Measurements from ENCODE around the gene LAPTM5.
A peak's percentile ranks its signal among the peaks of the same experiment; 100 is the strongest.

Gene LAPTM5

GRCh38 chr1:30799233-30799511 lies 41.6 kb upstream of the LAPTM5 start:
- Histone ChIP-seq H3K4me1 (ENCODE audit: control insufficient read depth in 2 of 2, insufficient read depth in 1 of 2, low read depth in 1 of 2, low read length in 2 of 2) (peaks cover 5 to 22% of the 10 kb centered on the region in 2 donors), H2BK5ac (ENCODE audit: low read length) (no peak overlapping the region)

GRCh38 chr1:30798389-30799232 lies 41.0 kb upstream of the LAPTM5 start:
- no peak overlapping the region for H3K27ac ChIP-seq (replicated peaks; ENCODE audit: low read length)
- H2AFZ ChIP-seq (ENCODE audit: low read length), result no peak overlapping the region
- peak overlapping the region; percentile 22 for H2BK15ac ChIP-seq (ENCODE audit: low read length)
- H3K27me3 ChIP-seq (ENCODE audit: control insufficient read depth in 3 of 3, insufficient read depth in 3 of 3, low read depth in 1 of 3, low read length in 3 of 3), result no peaks in the 10 kb centered on the region
- H3K14ac ChIP-seq (ENCODE audit: low read length), result no peak overlapping the region
- no peak overlapping the region for H3K9ac ChIP-seq (ENCODE audit: low read depth, low read length, poor library complexity)
- H3K4ac ChIP-seq (ENCODE audit: low read length), result no peak overlapping the region
- no peaks in the 10 kb centered on the region for H3K9me3 ChIP-seq (replicated peaks in 1 of 2; ENCODE audit: control insufficient read depth in 2 of 2, insufficient read depth in 1 of 2, low read depth in 1 of 2, low read length in 2 of 2)
- no peak overlapping the region for H2BK120ac ChIP-seq (ENCODE audit: low read depth, low read length)
- H2AK5ac ChIP-seq (ENCODE audit: low read depth, low read length), result no peak overlapping the region
- H3K36me3 ChIP-seq (replicated peaks in 1 of 2; ENCODE audit: control insufficient read depth in 2 of 2, insufficient read depth in 2 of 2, low read length in 2 of 2), result no peaks in the 10 kb centered on the region
- H2BK12ac ChIP-seq (ENCODE audit: low read length), result no peak overlapping the region
- no peak overlapping the region for H3K4me3 ChIP-seq (ENCODE audit: low read length in 2 of 2)
- no peak overlapping the region for H3K23ac ChIP-seq (ENCODE audit: low read depth, low read length, poor library complexity)
- H3K4me1 ChIP-seq (ENCODE audit: control insufficient read depth in 2 of 2, insufficient read depth in 1 of 2, low read depth in 1 of 2, low read length in 2 of 2), result peaks cover 5 to 16% of the 10 kb centered on the region in 2 donors
- no peak for DNase-seq (ENCODE audit: low spot score)
- no peak overlapping the region for H2BK5ac ChIP-seq (ENCODE audit: low read length)
- H3K18ac ChIP-seq (ENCODE audit: low read length), result peak overlapping the region; percentile 72
- no peaks in the 10 kb centered on the region for H3K79me1 ChIP-seq (ENCODE audit: low read depth, low read length)
- no CpG with 5 or more reads among the region's 9 CpGs for WGBS, 2 donors (ENCODE audit: extremely low coverage in 2 of 2, insufficient read length in 2 of 2, insufficient replicate concordance in 1 of 2)
- no peak overlapping the region for H3K4me2 ChIP-seq (ENCODE audit: insufficient read depth, low read length, poor library complexity, severe bottlenecking)
- H4K8ac ChIP-seq (ENCODE audit: low read depth, low read length), result no peak overlapping the region
- H4K91ac ChIP-seq (ENCODE audit: low read depth, low read length, poor library complexity), result no peak overlapping the region

More at GRCh38 chr1:30799233-30799511, 41.6 kb upstream of the LAPTM5 start:
- H3K27me3 ChIP-seq (ENCODE audit: control insufficient read depth in 3 of 3, insufficient read depth in 3 of 3, low read depth in 1 of 3, low read length in 3 of 3), result no peaks in the 10 kb centered on the region
- no peaks in the 10 kb centered on the region for H3K79me1 ChIP-seq (ENCODE audit: low read depth, low read length)
- no peak overlapping the region for H2AFZ ChIP-seq (ENCODE audit: low read length)
- no peak overlapping the region for H3K4ac ChIP-seq (ENCODE audit: low read length)
- no peak overlapping the region for H3K27ac ChIP-seq (replicated peaks; ENCODE audit: low read length)
- no peak overlapping the region for H3K14ac ChIP-seq (ENCODE audit: low read length)
- H2BK12ac ChIP-seq (ENCODE audit: low read length), result no peak overlapping the region
- no peaks in the 10 kb centered on the region for H3K36me3 ChIP-seq (replicated peaks in 1 of 2; ENCODE audit: control insufficient read depth in 2 of 2, insufficient read depth in 2 of 2, low read length in 2 of 2)
- H4K8ac ChIP-seq (ENCODE audit: low read depth, low read length), result no peak overlapping the region
- H3K9ac ChIP-seq (ENCODE audit: low read depth, low read length, poor library complexity), result no peak overlapping the region
- H2AK5ac ChIP-seq (ENCODE audit: low read depth, low read length), result peak overlapping the region; percentile 47
- no peak overlapping the region for H3K23ac ChIP-seq (ENCODE audit: low read depth, low read length, poor library complexity)
- no peaks in the 10 kb centered on the region for H3K9me3 ChIP-seq (replicated peaks in 1 of 2; ENCODE audit: control insufficient read depth in 2 of 2, insufficient read depth in 1 of 2, low read depth in 1 of 2, low read length in 2 of 2)
- H3K4me2 ChIP-seq (ENCODE audit: insufficient read depth, low read length, poor library complexity, severe bottlenecking), result no peak overlapping the region
- no peak overlapping the region for H2BK15ac ChIP-seq (ENCODE audit: low read length)
- no peak for DNase-seq (ENCODE audit: low spot score)
- no peak overlapping the region for H3K4me3 ChIP-seq (ENCODE audit: low read length in 2 of 2)
- no peak overlapping the region for H4K91ac ChIP-seq (ENCODE audit: low read depth, low read length, poor library complexity)
- no peak overlapping the region for H3K18ac ChIP-seq (ENCODE audit: low read length)
- no peak overlapping the region for H2BK120ac ChIP-seq (ENCODE audit: low read depth, low read length)

GRCh38 chr1:30795026-30795425 lies 37.5 kb upstream of the LAPTM5 start:
- H3K36me3 ChIP-seq (replicated peaks in 1 of 2; ENCODE audit: control insufficient read depth in 2 of 2, insufficient read depth in 2 of 2, low read length in 2 of 2), result no peaks in the 10 kb centered on the region
- H2BK5ac ChIP-seq (ENCODE audit: low read length), result no peak overlapping the region
- H3K4ac ChIP-seq (ENCODE audit: low read length), result no peak overlapping the region
- no peak overlapping the region for H4K91ac ChIP-seq (ENCODE audit: low read depth, low read length, poor library complexity)
- H3K4me3 ChIP-seq (ENCODE audit: low read length in 2 of 2), result no peak overlapping the region
- no peak overlapping the region for H3K27ac ChIP-seq (replicated peaks; ENCODE audit: low read length)
- no peak overlapping the region for H3K9ac ChIP-seq (ENCODE audit: low read depth, low read length, poor library complexity)
- no peak overlapping the region for H3K23ac ChIP-seq (ENCODE audit: low read depth, low read length, poor library complexity)
- H3K9me3 ChIP-seq (replicated peaks in 1 of 2; ENCODE audit: control insufficient read depth in 2 of 2, insufficient read depth in 1 of 2, low read depth in 1 of 2, low read length in 2 of 2), result no peaks in the 10 kb centered on the region
- H2BK12ac ChIP-seq (ENCODE audit: low read length), result no peak overlapping the region
- H4K8ac ChIP-seq (ENCODE audit: low read depth, low read length), result no peak overlapping the region
- no peak for DNase-seq (ENCODE audit: low spot score)
- H2AK5ac ChIP-seq (ENCODE audit: low read depth, low read length), result no peak overlapping the region
- peaks cover 0 to 3% of the 10 kb centered on the region in 2 donors for H3K4me1 ChIP-seq (ENCODE audit: control insufficient read depth in 2 of 2, insufficient read depth in 1 of 2, low read depth in 1 of 2, low read length in 2 of 2)
- H2AFZ ChIP-seq (ENCODE audit: low read length), result no peak overlapping the region
- H3K79me1 ChIP-seq (ENCODE audit: low read depth, low read length), result no peaks in the 10 kb centered on the region
- H3K14ac ChIP-seq (ENCODE audit: low read length), result no peak overlapping the region
- no peaks in the 10 kb centered on the region for H3K27me3 ChIP-seq (ENCODE audit: control insufficient read depth in 3 of 3, insufficient read depth in 3 of 3, low read depth in 1 of 3, low read length in 3 of 3)
- no CpG with 5 or more reads among the region's 5 CpGs for WGBS, 2 donors (ENCODE audit: extremely low coverage in 2 of 2, insufficient read length in 2 of 2, insufficient replicate concordance in 1 of 2)
- no peak overlapping the region for H3K4me2 ChIP-seq (ENCODE audit: insufficient read depth, low read length, poor library complexity, severe bottlenecking)
- H3K18ac ChIP-seq (ENCODE audit: low read length), result no peak overlapping the region
- H2BK120ac ChIP-seq (ENCODE audit: low read depth, low read length), result no peak overlapping the region
- H2BK15ac ChIP-seq (ENCODE audit: low read length), result no peak overlapping the region

- no peak overlapping the region for H2BK120ac ChIP-seq (ENCODE audit: low read depth, low read length)
- H3K27ac ChIP-seq (replicated peaks; ENCODE audit: low read length), result no peak overlapping the region
- H3K27me3 ChIP-seq (ENCODE audit: control insufficient read depth in 3 of 3, insufficient read depth in 3 of 3, low read depth in 1 of 3, low read length in 3 of 3), result no peaks in the 10 kb centered on the region
- H3K18ac ChIP-seq (ENCODE audit: low read length), result no peak overlapping the region
- no peak overlapping the region for H4K91ac ChIP-seq (ENCODE audit: low read depth, low read length, poor library complexity)
- DNase-seq (ENCODE audit: low spot score), result no peak
- no peak overlapping the region for H3K14ac ChIP-seq (ENCODE audit: low read length)
- no peak overlapping the region for H3K23ac ChIP-seq (ENCODE audit: low read depth, low read length, poor library complexity)
- no peak overlapping the region for H2BK12ac ChIP-seq (ENCODE audit: low read length)
- H2BK5ac ChIP-seq (ENCODE audit: low read length), result no peak overlapping the region
- H3K4me2 ChIP-seq (ENCODE audit: insufficient read depth, low read length, poor library complexity, severe bottlenecking), result no peak overlapping the region
- H4K8ac ChIP-seq (ENCODE audit: low read depth, low read length), result no peak overlapping the region
- no peak overlapping the region for H3K4ac ChIP-seq (ENCODE audit: low read length)
- H3K9me3 ChIP-seq (replicated peaks in 1 of 2; ENCODE audit: control insufficient read depth in 2 of 2, insufficient read depth in 1 of 2, low read depth in 1 of 2, low read length in 2 of 2), result no peaks in the 10 kb centered on the region
- H3K4me1 ChIP-seq (ENCODE audit: control insufficient read depth in 2 of 2, insufficient read depth in 1 of 2, low read depth in 1 of 2, low read length in 2 of 2), result peaks cover 0 to 3% of the 10 kb centered on the region in 2 donors
- H3K36me3 ChIP-seq (replicated peaks in 1 of 2; ENCODE audit: control insufficient read depth in 2 of 2, insufficient read depth in 2 of 2, low read length in 2 of 2), result no peaks in the 10 kb centered on the region
- H3K9ac ChIP-seq (ENCODE audit: low read depth, low read length, poor library complexity), result no peak overlapping the region
- no peak overlapping the region for H2AK5ac ChIP-seq (ENCODE audit: low read depth, low read length)
- no peak overlapping the region for H2AFZ ChIP-seq (ENCODE audit: low read length)
- H3K79me1 ChIP-seq (ENCODE audit: low read depth, low read length), result no peaks in the 10 kb centered on the region
- WGBS, 2 donors (ENCODE audit: extremely low coverage in 2 of 2, insufficient read length in 2 of 2, insufficient replicate concordance in 1 of 2), result no CpG with 5 or more reads among the region's 4 CpGs
- no peak overlapping the region for H2BK15ac ChIP-seq (ENCODE audit: low read length)
- no peak overlapping the region for H3K4me3 ChIP-seq (ENCODE audit: low read length in 2 of 2)
Measured at GRCh38 chr1:30794260-30794659, 36.7 kb upstream of the LAPTM5 start.

All from neuronal stem cell (in vitro differentiated cells).